ENCODE measurements around the gene TTC7B. TPM values are rescaled to one million over a fixed set of nuclear protein-coding genes. Genes with fewer than 3 reads are reported as not detected.

Gene TTC7B
- total RNA-seq, 3 donors from 2014 or later = 5.0 to 6.0 (median 5.1) TPM

- Mint-ChIP-seq H3K36me3 (ENCODE audit: insufficient read depth) (no peaks in the 10 kb centered on the region), H3K4me3 (no peak overlapping the region), H3K4me1 (ENCODE audit: low read depth) (no peaks in the 10 kb centered on the region), H3K9me3 (no peaks in the 10 kb centered on the region), H3K27me3 (ENCODE audit: low read depth) (no peaks in the 10 kb centered on the region)
- ATAC-seq (no peak), DNase-seq (no peak)
These were observed 199.3 kb downstream of the TTC7B start for GRCh38 chr14:90616881-90617280.

GRCh38 chr14:90616313-90616712 lies 199.9 kb downstream of the TTC7B start:
- Mint-ChIP-seq H3K27me3 (ENCODE audit: low read depth) (no peaks in the 10 kb centered on the region), H3K36me3 (ENCODE audit: insufficient read depth) (no peaks in the 10 kb centered on the region), H3K9me3 (no peaks in the 10 kb centered on the region), H3K4me3 (no peak overlapping the region), H3K4me1 (ENCODE audit: low read depth) (no peaks in the 10 kb centered on the region)
- ATAC-seq = no peak
- DNase-seq = no peak

DNA sequence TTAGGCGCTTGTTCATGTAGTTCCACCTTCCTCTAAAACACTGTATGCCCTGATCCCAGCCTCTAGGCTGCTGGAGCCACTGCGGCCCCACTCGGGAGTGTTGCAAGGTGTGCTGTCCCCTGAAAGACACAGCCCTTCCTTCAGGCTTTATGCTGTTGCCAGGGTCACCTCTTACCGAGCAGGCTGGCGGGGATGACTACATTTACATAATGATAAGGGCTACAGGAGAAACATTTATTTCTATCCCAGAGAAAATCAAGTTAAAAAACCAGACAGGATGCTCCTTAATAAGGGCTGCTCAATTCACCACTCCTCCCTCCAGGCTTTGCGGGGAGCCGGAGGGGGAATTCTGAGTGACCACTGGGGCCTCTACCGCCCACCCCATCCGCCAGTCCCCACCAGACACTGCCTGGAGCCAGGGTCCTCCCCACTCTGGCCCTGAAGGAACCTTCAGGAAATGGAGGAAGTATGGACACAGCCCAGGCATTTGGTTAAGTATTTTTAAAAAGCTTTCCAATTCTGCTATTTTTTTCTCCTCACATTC lies 200.6 kb downstream of the TTC7B start:
- H3K4me3 Mint-ChIP-seq = no peak overlapping the region
- H3K27me3 Mint-ChIP-seq (ENCODE audit: low read depth) = no peaks in the 10 kb centered on the region
- DNase-seq (no peak), ATAC-seq (no peak)
- H3K4me1 Mint-ChIP-seq (ENCODE audit: low read depth) = no peaks in the 10 kb centered on the region
- H3K9me3 Mint-ChIP-seq = no peaks in the 10 kb centered on the region
- no peaks in the 10 kb centered on the region for H3K36me3 Mint-ChIP-seq (ENCODE audit: insufficient read depth)

- Mint-ChIP-seq H3K4me1 (ENCODE audit: low read depth) (no peaks in the 10 kb centered on the region), H3K9me3 (no peaks in the 10 kb centered on the region), H3K27me3 (ENCODE audit: low read depth) (no peaks in the 10 kb centered on the region), H3K4me3 (no peak overlapping the region), H3K36me3 (ENCODE audit: insufficient read depth) (no peaks in the 10 kb centered on the region)
- DNase-seq (no peak), ATAC-seq (no peak)
These were observed 201.3 kb downstream of the TTC7B start for GRCh38 chr14:90614696-90615516.

GRCh38 chr14:90613997-90614396 lies 202.2 kb downstream of the TTC7B start:
- Mint-ChIP-seq H3K4me3 (no peak overlapping the region), H3K9me3 (no peaks in the 10 kb centered on the region), H3K36me3 (ENCODE audit: insufficient read depth) (no peaks in the 10 kb centered on the region), H3K27me3 (ENCODE audit: low read depth) (no peaks in the 10 kb centered on the region), H3K4me1 (ENCODE audit: low read depth) (no peaks in the 10 kb centered on the region)
- ATAC-seq = no peak
- no peak for DNase-seq

GRCh38 chr14:90613453-90613852 lies 202.8 kb downstream of the TTC7B start:
- Mint-ChIP-seq H3K27me3 (ENCODE audit: low read depth) (no peaks in the 10 kb centered on the region), H3K9me3 (no peaks in the 10 kb centered on the region), H3K4me3 (no peak overlapping the region), H3K4me1 (ENCODE audit: low read depth) (no peaks in the 10 kb centered on the region), H3K36me3 (ENCODE audit: insufficient read depth) (no peaks in the 10 kb centered on the region)
- ATAC-seq (no peak), DNase-seq (no peak)

GRCh38 chr14:90612801-90613200 lies 203.4 kb downstream of the TTC7B start:
- Mint-ChIP-seq H3K4me1 (ENCODE audit: low read depth) (no peaks in the 10 kb centered on the region), H3K9me3 (no peaks in the 10 kb centered on the region), H3K4me3 (no peak overlapping the region), H3K27me3 (ENCODE audit: low read depth) (no peaks in the 10 kb centered on the region), H3K36me3 (ENCODE audit: insufficient read depth) (no peaks in the 10 kb centered on the region)
- DNase-seq = no peak
- ATAC-seq = no peak

DNA sequence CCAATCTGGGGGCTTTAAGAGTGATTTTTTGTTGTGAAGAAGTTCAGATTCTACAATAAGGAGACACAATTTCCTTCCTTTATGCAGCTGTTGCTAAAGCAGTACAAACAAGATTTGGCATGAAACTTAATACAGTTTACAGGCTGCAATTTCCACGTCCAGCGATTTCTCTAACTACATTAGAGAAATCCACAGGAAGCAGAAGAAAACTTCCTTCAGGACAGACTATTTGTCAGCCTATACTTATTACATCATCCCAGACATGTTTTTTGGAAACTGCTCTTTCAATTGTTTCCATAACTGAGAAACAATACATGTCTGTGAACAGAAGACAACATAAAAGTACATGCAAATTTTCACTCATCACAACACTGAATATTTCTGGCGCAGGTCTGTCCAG lies 204.3 kb downstream of the TTC7B start:
- DNase-seq (no peak), ATAC-seq (no peak)
- Mint-ChIP-seq H3K4me1 (ENCODE audit: low read depth) (no peaks in the 10 kb centered on the region), H3K9me3 (no peaks in the 10 kb centered on the region), H3K4me3 (no peak overlapping the region), H3K27me3 (ENCODE audit: low read depth) (no peaks in the 10 kb centered on the region), H3K36me3 (ENCODE audit: insufficient read depth) (no peaks in the 10 kb centered on the region)

- H3K27me3 Mint-ChIP-seq (ENCODE audit: low read depth) = no peaks in the 10 kb centered on the region
- H3K9me3 Mint-ChIP-seq = no peaks in the 10 kb centered on the region
- ATAC-seq (no peak), DNase-seq (no peak)
- H3K36me3 Mint-ChIP-seq (ENCODE audit: insufficient read depth) = no peaks in the 10 kb centered on the region
- H3K4me3 Mint-ChIP-seq = no peak overlapping the region
- no peaks in the 10 kb centered on the region for H3K4me1 Mint-ChIP-seq (ENCODE audit: low read depth)
These were observed 204.7 kb downstream of the TTC7B start for GRCh38 chr14:90611501-90611900.

GRCh38 chr14:90610346-90611040 lies 205.7 kb downstream of the TTC7B start:
- Mint-ChIP-seq H3K36me3 (ENCODE audit: insufficient read depth) (no peaks in the 10 kb centered on the region), H3K4me3 (no peak overlapping the region), H3K4me1 (ENCODE audit: low read depth) (no peaks in the 10 kb centered on the region), H3K9me3 (no peaks in the 10 kb centered on the region), H3K27me3 (ENCODE audit: low read depth) (peaks cover 4% of the 10 kb centered on the region)
- DNase-seq (no peak), ATAC-seq (no peak)

GRCh38 chr14:90609376-90609775 lies 206.9 kb downstream of the TTC7B start:
- H3K4me3 Mint-ChIP-seq = no peak overlapping the region
- ATAC-seq (no peak), DNase-seq (no peak)
- peaks cover 7% of the 10 kb centered on the region for H3K27me3 Mint-ChIP-seq (ENCODE audit: low read depth)
- H3K4me1 Mint-ChIP-seq (ENCODE audit: low read depth) = no peaks in the 10 kb centered on the region
- no peaks in the 10 kb centered on the region for H3K36me3 Mint-ChIP-seq (ENCODE audit: insufficient read depth)
- H3K9me3 Mint-ChIP-seq = no peaks in the 10 kb centered on the region

DNA sequence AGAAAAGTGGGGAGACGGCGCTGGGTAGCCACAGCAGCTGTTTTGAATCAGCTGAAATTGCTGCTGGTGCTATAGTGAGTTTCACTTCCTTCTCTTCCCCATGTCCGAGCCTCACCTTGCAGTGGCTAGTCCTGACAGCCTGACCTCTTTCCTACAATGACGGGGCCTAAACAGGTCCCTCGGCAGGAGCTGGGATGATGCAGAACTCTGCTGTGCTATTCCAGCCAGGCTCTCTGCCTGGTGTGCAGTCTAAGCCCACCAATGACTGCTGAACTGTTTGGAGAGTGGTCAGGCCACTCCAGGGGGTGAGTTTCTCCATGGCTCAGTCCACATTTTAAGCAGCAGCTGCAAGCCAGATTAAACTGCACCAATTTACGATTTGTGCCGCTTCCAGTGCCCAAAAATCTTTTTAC lies 207.3 kb downstream of the TTC7B start:
- Mint-ChIP-seq H3K27me3 (ENCODE audit: low read depth) (peaks cover 7% of the 10 kb centered on the region), H3K4me3 (no peak overlapping the region), H3K9me3 (no peaks in the 10 kb centered on the region), H3K4me1 (ENCODE audit: low read depth) (no peaks in the 10 kb centered on the region), H3K36me3 (ENCODE audit: insufficient read depth) (no peaks in the 10 kb centered on the region)
- no peak for ATAC-seq
- no peak for DNase-seq

DNA sequence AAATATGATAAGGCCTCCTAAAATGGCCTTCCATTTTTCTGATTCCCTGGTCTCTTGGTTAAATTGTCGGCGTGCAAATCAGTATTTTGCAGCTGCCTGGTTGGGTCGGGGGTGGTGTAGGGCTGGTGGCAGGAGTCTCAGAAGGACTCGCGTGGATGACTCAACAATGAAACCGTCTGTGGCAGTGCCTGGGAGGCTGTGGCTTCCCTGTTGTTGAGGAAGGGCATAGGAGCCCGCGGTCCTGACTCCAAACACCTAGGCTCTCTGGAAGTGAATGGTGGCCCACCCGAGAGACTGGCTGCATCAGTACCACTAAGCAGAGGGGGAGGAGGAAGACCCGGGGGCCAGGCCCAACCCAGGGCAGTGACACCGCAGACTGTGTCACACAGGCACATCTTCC lies 207.9 kb downstream of the TTC7B start:
- DNase-seq (no peak), ATAC-seq (no peak)
- Mint-ChIP-seq H3K4me3 (no peak overlapping the region), H3K9me3 (no peaks in the 10 kb centered on the region), H3K27me3 (ENCODE audit: low read depth) (peaks cover 7% of the 10 kb centered on the region), H3K36me3 (ENCODE audit: insufficient read depth) (no peaks in the 10 kb centered on the region), H3K4me1 (ENCODE audit: low read depth) (no peaks in the 10 kb centered on the region)

DNA sequence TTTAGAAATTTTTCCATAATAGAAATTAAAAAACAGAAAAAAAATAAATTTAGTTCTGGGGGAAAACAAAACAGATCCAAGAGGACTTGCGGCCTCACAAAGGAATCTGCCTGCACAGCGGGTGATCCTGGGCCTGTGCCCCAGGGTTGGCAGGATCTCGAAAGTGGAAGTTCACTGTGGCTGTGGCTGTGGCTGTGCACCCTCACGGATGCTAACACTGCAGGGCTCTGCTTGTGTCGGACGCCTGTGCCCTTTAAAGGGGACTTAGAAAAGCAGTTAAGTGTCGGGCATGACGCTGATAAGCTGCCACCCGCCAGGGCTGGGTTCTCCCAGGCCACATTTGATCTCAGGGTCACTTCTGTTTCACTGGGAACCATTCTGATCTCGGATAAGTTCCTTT lies 209.1 kb downstream of the TTC7B start:
- Mint-ChIP-seq H3K27me3 (ENCODE audit: low read depth) (peaks cover 7% of the 10 kb centered on the region), H3K9me3 (no peaks in the 10 kb centered on the region), H3K4me3 (no peak overlapping the region), H3K4me1 (ENCODE audit: low read depth) (no peaks in the 10 kb centered on the region), H3K36me3 (ENCODE audit: insufficient read depth) (no peaks in the 10 kb centered on the region)
- ATAC-seq (no peak), DNase-seq (no peak)

GRCh38 chr14:90606434-90606833 lies 209.8 kb downstream of the TTC7B start:
- ATAC-seq (no peak), DNase-seq (no peak)
- H3K4me3 Mint-ChIP-seq = no peak overlapping the region
- H3K27me3 Mint-ChIP-seq (ENCODE audit: low read depth) = peaks cover 7% of the 10 kb centered on the region
- no peaks in the 10 kb centered on the region for H3K36me3 Mint-ChIP-seq (ENCODE audit: insufficient read depth)
- no peaks in the 10 kb centered on the region for H3K9me3 Mint-ChIP-seq
- H3K4me1 Mint-ChIP-seq (ENCODE audit: low read depth) = no peaks in the 10 kb centered on the region
